Activated T-cell treated with anti-CD3 and anti-CD28 coated beads, Interleukin-2, amount 50 U/mL, for 4 hours (primary cell): ENCODE results near the gene EIF4A2. TPM values are rescaled to one million over a fixed set of nuclear protein-coding genes. Genes with fewer than 3 reads are reported as not detected.
"Not testable (repeated sequence)": the region's sequence is repeated elsewhere in the genome, so short reads cannot be mapped to it uniquely, and the experiment has no call there.

Source experiments
- ATAC-seq, 2 donors: fragments of 200-7000 bp; cut with Tn5 transposase; one replicate each; pipeline ENCODE4 v1.10.0; 2021
- DNase-seq: peaks from one replicate; pipeline ENCODE4 v3.0.0-alpha.2; 2020
- H3K27me3 Mint-ChIP-seq: one replicate; pipeline ENCODE4 v1.8.0; 2021; ENCODE audit warnings: low read depth, mixed read lengths
- H3K36me3 Mint-ChIP-seq: one replicate; pipeline ENCODE4 v1.8.0; 2022; ENCODE audit warnings: mixed read lengths; ENCODE audit not compliant: insufficient read depth
- H3K4me1 Mint-ChIP-seq: one replicate; pipeline ENCODE4 v1.8.0; 2021; ENCODE audit warnings: low read depth, mixed read lengths
- H3K4me3 Mint-ChIP-seq: one replicate; pipeline ENCODE4 v1.8.0; 2021; ENCODE audit warnings: mild to moderate bottlenecking, moderate library complexity, mixed read lengths
- H3K9me3 Mint-ChIP-seq: one replicate; pipeline ENCODE4 v1.8.0; 2021; ENCODE audit warnings: mixed read lengths
- total RNA-seq, 3 donors: library from RNA; stranded (reverse); gene quantifications; one replicate each; pipeline ENCODE4 v1.2.1, GENCODE V29; 2021

Gene EIF4A2
- total RNA-seq, 3 donors from 2014 or later: 665 to 738 (median 720) TPM

DNA sequence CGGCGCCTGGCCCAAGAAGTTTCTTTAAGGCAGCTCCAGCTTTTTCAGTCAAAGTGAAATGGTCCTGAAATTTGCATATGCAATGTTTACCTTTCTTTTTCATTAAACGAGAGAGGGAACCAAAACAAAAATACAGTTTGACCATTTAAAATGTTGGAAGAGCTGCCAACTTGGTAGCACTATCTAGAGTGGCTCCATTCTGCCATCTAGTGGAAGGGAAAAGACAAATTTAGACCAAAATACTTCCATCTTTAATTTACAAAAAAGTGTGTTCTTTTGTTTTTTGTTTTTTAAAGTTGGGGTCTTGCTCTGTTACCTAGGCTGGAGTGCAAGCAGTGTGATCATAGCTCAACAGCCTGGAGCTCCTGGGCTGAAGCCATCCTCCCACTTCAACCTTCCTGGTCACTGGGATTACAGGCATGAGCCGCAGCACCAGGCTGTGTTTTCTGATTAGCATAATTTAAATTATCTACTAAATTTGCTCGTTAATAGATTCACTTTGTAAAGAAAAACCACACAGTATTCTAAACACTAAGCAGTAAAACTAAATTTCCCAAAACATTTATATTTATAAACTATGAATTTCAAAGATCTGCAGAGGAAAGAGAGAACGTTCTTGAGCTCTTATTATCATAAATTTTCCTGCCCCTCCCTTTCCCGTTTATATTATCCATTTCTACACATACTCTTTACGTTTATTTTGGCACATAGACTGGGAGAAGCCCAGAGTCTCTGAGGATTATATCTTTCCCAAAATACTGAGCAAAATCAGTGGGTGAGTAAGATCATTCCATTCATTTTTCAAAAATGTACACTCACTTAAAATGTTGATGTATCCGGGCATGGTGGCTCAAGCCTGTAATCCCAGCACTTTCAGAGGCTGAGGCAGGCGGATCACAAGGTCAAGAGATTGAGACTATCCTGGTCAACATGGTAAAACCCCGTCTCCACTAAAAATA is 38.3 kb downstream of the EIF4A2 start:
- peaks cover 12% of the 10 kb centered on the region for H3K27me3 Mint-ChIP-seq
- no peak for ATAC-seq
- H3K4me3 Mint-ChIP-seq: no peak overlapping the region
- no peaks in the 10 kb centered on the region for H3K36me3 Mint-ChIP-seq
- DNase-seq: no peak
- peaks cover 16% of the 10 kb centered on the region for H3K4me1 Mint-ChIP-seq
- H3K9me3 Mint-ChIP-seq: no peaks in the 10 kb centered on the region

DNA sequence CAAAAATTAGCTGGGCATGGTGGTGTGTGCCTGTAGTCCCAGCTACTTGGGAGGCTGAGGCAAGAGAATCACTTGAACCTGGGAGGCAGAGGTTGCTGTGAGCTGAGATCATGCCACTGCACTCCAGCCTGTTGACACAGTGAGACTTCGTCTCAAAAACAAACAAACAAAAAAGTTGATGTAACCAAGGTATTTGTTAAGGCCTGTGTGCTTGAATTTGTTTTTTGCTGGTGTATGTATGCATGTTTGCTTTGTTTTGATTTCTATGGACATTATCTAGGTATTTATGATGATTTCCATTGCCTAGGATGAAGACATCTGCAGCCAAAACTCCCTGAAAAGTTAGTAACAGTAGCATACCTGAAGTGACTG is 39.0 kb downstream of the EIF4A2 start:
- ATAC-seq, H3K36me3 Mint-ChIP-seq, H3K4me3 Mint-ChIP-seq, H3K9me3 Mint-ChIP-seq, DNase-seq: not testable (repeated sequence)
- Mint-ChIP-seq H3K27me3 (peaks cover 13% of the 10 kb centered on the region), H3K4me1 (peaks cover 16% of the 10 kb centered on the region)

DNA sequence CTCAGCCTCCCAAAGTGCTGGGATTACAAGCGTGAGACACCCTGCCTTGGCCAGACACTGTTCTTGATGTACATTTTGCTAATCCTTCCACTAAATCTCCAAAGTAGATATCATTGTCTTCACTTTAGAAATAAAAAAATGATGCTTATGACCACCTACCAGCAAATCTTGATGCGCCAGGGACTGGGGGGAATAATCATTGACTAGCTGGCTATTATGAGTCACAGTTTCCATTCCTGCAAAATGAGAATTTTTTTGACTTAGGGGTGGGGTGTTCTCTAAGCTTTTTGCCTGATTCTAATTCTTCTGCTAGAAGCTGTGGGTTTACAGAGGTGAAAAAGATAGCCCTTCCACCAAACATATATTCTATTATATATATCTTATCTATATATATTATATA is 40.0 kb downstream of the EIF4A2 start:
- DNase-seq (no peak), ATAC-seq (no peak)
- H3K4me3 Mint-ChIP-seq: no peak overlapping the region
- H3K4me1 Mint-ChIP-seq: peaks cover 19% of the 10 kb centered on the region
- peaks cover 16% of the 10 kb centered on the region for H3K27me3 Mint-ChIP-seq
- H3K9me3 Mint-ChIP-seq: no peaks in the 10 kb centered on the region
- no peaks in the 10 kb centered on the region for H3K36me3 Mint-ChIP-seq

DNA sequence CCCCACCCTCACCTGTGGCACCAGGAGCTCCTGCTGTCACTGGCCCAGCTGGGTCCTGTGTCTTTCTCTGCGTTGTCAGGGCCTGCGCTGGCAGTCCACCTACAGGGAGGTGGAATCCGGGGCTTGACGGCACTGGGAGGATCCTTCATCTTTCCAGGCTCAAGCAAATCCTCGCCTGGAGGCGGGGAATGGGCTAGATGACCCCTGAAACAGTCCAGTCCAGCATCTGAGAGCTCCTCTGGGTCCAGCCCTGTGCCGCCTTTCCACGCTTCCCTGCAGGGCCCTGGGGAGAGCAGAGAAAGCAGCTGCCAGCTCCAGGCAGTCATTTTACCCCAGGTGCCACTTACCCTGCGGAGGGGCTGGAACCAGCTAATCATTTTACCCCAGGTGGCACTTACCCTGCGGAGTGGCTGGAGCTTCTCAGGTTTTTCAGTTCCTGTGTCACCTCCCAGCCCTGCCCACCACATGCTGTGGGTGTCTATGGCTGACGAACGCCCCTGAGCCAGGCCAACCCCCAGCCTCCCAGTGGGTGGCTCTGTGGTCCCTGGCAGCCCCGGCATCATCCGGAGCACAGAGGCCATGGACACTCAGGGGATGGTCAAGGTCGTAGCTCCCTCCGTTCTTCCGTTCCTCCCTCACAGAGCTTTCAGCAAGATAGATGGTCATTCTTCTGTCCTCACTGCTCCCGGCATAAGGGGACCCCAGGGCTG is 41.2 kb downstream of the EIF4A2 start:
- H3K36me3 Mint-ChIP-seq: no peaks in the 10 kb centered on the region
- peaks cover 19% of the 10 kb centered on the region for H3K4me1 Mint-ChIP-seq
- peaks cover 27% of the 10 kb centered on the region for H3K27me3 Mint-ChIP-seq
- no peak for ATAC-seq
- DNase-seq: no peak
- H3K4me3 Mint-ChIP-seq: no peak overlapping the region
- H3K9me3 Mint-ChIP-seq: no peaks in the 10 kb centered on the region

DNA sequence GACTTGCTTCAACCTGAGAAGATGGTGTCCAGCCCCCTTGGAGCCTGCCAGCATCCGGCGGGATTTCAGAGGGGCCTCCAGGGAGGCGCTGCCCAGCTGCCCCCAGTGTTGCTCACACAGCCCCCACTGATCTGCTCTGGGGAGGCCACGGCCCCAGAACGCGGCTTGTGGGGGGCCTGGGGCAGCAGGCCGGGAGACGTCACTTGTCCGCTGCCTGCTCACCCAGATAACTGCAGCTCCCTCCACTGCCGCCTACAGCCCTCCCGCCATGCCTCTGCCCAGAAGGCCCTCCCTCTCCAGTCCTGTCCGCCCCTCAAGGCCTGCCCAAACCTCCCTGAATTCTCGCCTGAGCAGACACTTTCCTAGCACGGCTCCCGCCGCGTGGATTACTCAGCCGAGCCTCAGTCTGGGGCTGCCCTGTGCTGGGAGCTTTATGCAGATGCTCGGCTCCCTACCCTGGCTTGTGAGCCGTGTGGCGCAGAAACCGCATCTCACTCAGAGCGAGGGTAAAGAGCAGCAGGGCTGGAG is 42.0 kb downstream of the EIF4A2 start:
- DNase-seq: peak; percentile 36

DNA sequence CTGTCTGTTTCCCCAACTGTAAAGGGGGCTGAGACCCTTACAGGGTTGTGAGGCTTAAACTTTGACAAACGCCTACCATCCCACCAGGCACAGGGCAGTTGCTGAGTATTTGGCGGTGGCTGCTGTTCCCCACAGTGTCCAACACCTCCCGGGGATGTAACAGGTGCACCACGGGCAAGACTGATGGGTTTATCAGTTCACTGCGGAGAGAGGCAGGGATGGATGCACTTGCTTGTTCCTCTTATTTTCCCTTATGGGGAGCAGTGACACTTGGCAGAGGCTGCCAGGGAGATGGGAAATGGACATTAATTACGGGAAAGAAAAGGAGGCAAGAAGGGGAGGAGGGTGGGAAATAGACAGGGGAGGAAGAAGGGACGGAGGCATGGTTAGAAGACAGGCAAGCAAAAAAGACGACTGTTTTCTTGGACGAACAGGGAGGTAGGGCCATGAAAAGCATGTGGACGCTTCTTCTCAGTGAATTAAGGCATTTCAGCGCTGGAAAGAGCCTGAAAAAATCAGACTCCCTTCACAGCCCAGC is 42.6 kb downstream of the EIF4A2 start:
- peaks cover 40% of the 10 kb centered on the region for H3K27me3 Mint-ChIP-seq
- peak; percentile 2 to 3 for ATAC-seq
- peaks cover 19% of the 10 kb centered on the region for H3K4me1 Mint-ChIP-seq

More for the DNA sequence above, 42.0 kb downstream of the EIF4A2 start:
- H3K4me3 Mint-ChIP-seq: peak overlapping the region; percentile 79
- H3K27me3 Mint-ChIP-seq: peaks cover 34% of the 10 kb centered on the region
- H3K9me3 Mint-ChIP-seq: no peaks in the 10 kb centered on the region
- H3K4me1 Mint-ChIP-seq: peaks cover 19% of the 10 kb centered on the region
- H3K36me3 Mint-ChIP-seq: no peaks in the 10 kb centered on the region
- peak; percentile 65 to 68 for ATAC-seq

DNA sequence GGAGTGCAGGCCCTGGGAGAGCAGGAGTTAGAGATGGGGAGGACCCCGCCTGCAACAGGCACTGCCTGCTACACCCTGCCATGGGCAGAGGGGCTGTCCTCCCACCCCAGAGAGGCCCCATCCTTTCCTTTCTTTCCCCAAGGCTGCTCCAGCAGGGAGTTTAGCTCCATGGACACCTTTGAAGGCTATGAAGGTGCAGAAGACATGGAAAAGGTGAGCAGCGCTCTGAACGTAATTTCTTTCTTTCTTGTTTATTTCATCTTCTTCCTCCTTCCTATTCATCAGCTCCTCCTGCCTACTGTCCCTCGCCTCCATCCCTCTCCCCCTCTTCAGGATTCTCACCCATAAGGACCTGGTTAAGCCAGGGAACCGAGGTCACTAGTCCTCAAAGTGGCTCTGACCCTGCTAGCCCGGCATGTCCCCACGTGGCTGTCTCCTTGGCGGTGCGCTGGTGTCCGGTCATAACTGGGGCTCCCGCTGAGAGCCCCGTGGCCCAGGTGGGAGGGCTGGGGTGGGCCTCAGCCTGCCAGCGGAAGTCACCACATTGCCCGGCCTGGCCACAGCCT is 43.1 kb downstream of the EIF4A2 start:
- H3K9me3 Mint-ChIP-seq: no peaks in the 10 kb centered on the region
- peaks cover 19% of the 10 kb centered on the region for H3K4me1 Mint-ChIP-seq
- H3K36me3 Mint-ChIP-seq: no peaks in the 10 kb centered on the region
- ATAC-seq: peak; percentile 6 to 11
- DNase-seq: no peak
- peak overlapping the region; percentile 79 for H3K4me3 Mint-ChIP-seq
- H3K27me3 Mint-ChIP-seq: peaks cover 46% of the 10 kb centered on the region

More for the DNA sequence above, 42.6 kb downstream of the EIF4A2 start:
- Mint-ChIP-seq H3K9me3 (no peaks in the 10 kb centered on the region), H3K4me3 (peak overlapping the region; percentile 79), H3K36me3 (no peaks in the 10 kb centered on the region)
- no peak for DNase-seq

DNA sequence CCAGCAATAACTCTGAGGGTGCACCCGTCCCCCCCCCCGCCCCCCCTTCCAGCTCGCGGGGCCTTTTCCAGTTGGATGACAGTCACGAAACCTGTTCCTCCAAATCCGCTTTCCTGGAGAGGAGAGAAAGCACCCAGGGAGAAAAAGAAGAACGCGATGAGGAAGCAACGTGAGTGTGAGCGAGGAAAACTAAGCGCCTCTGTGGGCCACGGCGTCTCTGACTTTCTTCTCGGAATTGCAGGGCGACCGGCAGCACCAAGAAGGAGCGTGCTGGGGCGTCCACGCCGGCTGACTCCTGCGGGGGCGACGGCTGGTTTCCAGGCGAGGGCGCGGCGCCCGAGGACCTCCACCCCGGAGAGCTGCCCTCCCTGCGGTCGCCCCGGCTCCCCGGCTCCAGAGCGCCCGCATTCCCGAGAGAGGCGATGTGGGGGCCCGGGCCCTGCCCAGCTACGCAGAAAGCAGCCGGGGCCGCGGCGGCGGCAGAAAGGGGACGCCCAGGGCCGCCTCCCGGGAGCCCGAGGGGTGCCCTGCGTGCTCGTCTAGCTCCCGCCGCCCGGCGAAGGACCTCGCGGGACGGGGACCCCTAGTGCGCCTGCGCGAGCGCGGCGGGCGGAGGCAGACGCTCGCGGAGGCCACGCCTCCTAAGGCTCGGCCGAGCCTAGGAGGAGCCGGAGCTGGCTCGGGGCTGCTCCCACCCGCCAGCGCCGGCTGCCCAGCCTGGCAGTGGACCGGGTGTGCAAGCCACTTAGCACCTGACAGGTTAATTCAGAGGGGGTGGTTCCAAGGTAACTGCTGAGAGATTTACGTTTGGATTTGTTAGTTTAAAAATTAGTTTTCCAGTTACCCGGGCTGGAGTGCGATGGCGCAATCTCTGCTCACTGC is 43.8 kb downstream of the EIF4A2 start:
- peak overlapping the region; percentile 79 for H3K4me3 Mint-ChIP-seq
- H3K4me1 Mint-ChIP-seq: peaks cover 19% of the 10 kb centered on the region
- ATAC-seq: peak; percentile 91 to 93
- no peaks in the 10 kb centered on the region for H3K36me3 Mint-ChIP-seq
- H3K27me3 Mint-ChIP-seq: peaks cover 52% of the 10 kb centered on the region
- peak; percentile 78 for DNase-seq
- no peaks in the 10 kb centered on the region for H3K9me3 Mint-ChIP-seq

DNA sequence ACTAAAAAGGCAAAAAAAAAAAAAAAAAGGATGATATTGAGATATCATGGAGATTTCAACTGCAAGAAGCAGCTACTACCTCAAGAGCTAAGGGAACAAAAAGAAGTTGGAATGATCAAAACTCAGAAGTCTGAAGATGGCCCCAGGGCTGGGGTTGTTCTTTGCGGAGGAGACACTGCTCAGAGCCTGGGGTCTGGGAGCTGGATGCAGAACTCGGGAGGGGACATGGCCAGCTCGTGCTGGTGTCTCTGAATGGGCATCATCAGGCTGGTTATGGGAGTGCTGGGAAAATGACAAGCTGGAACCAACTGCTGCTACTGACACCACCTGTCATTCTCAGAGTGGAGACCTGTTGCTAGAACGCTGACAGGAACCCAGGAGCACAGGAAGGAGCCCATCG is 45.0 kb downstream of the EIF4A2 start:
- DNase-seq: no peak
- no peaks in the 10 kb centered on the region for H3K9me3 Mint-ChIP-seq
- peak overlapping the region; percentile 24 for H3K4me3 Mint-ChIP-seq
- no peaks in the 10 kb centered on the region for H3K36me3 Mint-ChIP-seq
- H3K27me3 Mint-ChIP-seq: peaks cover 52% of the 10 kb centered on the region
- peaks cover 19% of the 10 kb centered on the region for H3K4me1 Mint-ChIP-seq
- no peak for ATAC-seq

DNA sequence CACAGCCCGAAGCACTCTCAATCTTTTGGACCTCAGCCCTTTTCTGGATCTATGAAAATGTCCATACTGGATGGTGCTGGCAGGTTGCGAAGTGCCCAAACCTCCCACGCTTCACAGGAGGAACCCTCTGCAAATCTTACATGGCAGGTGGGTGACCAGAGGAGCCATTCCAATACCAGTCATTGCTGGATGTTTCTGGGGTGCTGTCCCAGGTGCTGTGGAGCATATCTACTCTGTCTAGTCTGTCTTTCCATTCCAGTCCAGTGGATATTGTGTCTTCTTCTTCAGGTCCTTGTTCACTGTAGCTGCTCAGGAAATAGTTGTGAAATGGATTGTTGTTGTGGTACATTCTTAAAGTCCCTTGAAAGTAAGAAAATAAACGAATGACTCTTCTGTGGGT is 48.4 kb downstream of the EIF4A2 start:
- Mint-ChIP-seq H3K4me1 (peaks cover 3% of the 10 kb centered on the region), H3K9me3 (no peaks in the 10 kb centered on the region), H3K4me3 (no peak overlapping the region), H3K36me3 (no peaks in the 10 kb centered on the region), H3K27me3 (peaks cover 41% of the 10 kb centered on the region)
- ATAC-seq: no peak
- DNase-seq: no peak

DNA sequence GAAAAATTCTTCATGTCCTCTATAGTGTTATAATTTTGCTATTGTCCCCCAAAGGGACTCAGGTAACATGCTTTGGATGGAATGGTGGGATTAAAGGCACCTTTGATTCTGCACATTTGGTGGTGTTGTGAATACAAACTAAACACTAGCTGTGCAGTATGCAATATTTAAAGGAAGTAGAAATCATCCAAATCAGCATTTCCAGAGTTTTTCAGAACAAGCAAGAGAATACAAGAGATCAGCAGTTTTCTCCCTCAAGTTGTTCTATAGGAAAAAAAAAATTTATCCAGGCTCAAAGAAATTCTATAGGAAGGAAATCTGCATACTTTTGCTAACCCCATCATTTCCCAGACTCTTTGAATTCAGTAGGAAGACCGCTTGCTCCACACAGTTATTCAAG is 48.9 kb downstream of the EIF4A2 start:
- ATAC-seq (no peak), DNase-seq (no peak)
- Mint-ChIP-seq H3K9me3 (no peaks in the 10 kb centered on the region), H3K4me1 (peaks cover 3% of the 10 kb centered on the region), H3K4me3 (no peak overlapping the region), H3K36me3 (no peaks in the 10 kb centered on the region), H3K27me3 (peaks cover 41% of the 10 kb centered on the region)
